ENCODE measurements around the gene NKAIN2. TPM values are rescaled to one million over a fixed set of nuclear protein-coding genes. Genes with fewer than 3 reads are reported as not detected.

The NKAIN2 gene
- total RNA-seq, 1 donor from 2014 or later = 4.6 TPM

Other genes starting within 250 kb of the NKAIN2 start
- gene TRDN, start 166.9 kb upstream of the NKAIN2 start, total RNA-seq (ENCODE audit: insufficient read depth, low replicate concordance) = 5.1 TPM